GM04504 (cell line): ENCODE results near the gene OR10A3.
"Not testable (repeated sequence)": the region's sequence is repeated elsewhere in the genome, so short reads cannot be mapped to it uniquely, and the experiment has no call there.

Experiments used
- DNase-seq: peaks from one replicate; pipeline ENCODE4 v3.0.0-alpha.2; 2012; ENCODE audit warnings: low read depth

Gene OR10A3, protein sequence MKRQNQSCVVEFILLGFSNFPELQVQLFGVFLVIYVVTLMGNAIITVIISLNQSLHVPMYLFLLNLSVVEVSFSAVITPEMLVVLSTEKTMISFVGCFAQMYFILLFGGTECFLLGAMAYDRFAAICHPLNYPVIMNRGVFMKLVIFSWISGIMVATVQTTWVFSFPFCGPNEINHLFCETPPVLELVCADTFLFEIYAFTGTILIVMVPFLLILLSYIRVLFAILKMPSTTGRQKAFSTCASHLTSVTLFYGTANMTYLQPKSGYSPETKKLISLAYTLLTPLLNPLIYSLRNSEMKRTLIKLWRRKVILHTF

DNA sequence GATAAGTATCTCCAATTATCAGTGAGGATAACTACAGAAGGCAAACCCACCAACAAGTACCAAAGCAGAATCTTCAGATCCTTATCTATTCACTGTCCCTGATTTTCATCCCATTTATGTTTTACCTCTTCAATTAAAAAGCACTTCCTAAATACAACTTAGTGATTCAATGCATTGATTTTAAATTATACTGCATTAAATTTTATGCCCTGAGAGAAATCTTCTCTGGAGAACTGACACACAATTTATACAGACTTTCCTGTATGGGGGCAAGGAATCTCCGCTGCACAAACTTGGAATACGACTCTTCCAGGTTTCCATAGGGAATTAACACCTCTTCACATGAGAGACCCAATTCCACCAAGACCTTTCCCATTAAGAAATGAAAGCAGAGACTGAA, at the start of gene OR10A3:
TSS of gene OR10A3 (minus strand) at position 101 of the 400 bp plus-strand sequence. CDS start 2,188 bp downstream, outside the sequence.
- DNase-seq, result no peak

DNA sequence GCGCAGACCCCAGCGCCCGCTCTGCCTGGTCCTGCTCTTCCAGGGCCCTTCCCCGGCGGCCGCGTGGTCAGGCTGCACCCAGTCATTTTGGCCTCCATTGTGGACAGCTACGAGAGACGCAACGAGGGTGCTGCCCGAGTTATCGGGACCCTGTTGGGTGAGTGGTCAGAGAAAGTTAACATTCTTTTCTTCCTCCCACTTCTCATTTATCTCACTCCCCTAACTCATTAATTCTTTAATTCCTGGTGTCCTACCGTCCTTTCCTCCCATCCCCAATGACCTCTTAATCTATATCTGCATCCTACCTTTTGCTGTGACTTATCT, 46.0 kb upstream of the OR10A3 start:
- DNase-seq, result not testable (repeated sequence)

DNA sequence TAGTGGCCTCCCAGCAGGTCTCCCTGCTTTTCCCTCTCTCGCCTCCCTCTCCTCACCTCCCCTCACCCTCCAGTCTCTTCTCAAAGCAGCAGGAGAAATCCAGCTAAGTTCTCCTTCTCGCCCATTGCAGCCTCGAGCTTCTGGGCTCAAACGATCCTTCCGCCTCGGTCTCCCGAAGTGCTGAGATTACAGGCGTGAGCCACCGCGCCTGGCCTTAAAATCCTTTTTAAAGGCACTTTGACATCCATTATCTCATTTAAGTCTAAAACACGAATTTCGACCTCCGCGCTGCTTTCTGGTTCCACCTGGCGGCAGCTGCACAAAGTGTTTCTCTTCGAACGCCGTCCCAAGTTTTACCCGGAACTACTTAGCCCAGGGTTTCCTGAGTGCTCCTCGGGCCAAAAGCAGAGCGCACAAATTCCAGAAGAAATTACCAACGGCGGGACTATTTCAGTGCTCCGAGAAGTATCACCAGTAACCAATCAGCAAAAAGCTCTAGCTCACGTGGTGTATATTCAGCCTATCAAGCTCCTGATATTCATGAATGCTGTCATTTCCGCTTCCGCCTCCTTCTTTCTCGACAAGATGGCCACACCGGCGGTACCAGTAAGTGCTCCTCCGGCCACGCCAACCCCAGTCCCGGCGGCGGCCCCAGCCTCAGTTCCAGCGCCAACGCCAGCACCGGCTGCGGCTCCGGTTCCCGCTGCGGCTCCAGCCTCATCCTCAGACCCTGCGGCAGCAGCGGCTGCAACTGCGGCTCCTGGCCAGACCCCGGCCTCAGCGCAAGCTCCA, 45.5 kb upstream of the OR10A3 start, which contains the start of gene EIF3F:
TSS of gene EIF3F (plus strand) at position 570 of the 792 bp plus-strand sequence. CDS start at position 586, 16 bp downstream.
- peak; percentile 99 for DNase-seq

DNA sequence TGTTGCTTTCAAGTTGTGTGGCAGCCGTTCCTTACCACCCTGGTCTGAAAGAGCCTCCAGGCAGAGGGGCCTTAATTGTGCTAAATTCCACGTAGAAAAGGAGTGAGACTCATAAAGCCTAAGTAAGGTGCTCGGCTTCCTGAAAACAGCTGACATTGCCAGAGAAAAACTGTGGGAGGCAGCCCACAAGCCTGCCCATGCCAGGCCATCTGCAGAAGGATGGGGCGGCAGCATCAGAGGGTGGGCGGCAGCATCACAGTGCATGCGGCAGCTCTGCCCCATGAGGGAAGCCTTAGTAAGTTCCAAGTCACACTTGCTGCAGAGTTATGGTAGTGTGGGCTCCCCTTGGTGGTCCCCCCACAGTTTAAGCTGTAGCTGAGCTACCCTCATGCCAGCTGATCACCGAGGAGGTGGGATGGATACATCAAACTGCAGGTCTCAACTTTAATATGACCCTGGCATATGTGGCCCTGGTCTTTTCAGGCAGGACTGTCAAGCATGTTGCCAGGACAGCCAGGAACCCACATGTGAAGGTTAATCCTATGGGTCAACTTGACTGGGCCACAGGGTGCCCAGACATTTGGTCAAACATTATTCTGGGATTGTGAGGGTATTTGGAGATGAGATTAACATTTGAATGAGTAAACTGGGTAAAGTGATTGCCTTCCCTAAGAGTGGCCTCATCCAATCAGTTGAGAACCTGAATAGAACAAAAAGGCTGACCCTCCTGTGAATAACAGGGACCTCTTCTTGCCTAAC, 42.5 kb upstream of the OR10A3 start:
- DNase-seq, result no peak

DNA sequence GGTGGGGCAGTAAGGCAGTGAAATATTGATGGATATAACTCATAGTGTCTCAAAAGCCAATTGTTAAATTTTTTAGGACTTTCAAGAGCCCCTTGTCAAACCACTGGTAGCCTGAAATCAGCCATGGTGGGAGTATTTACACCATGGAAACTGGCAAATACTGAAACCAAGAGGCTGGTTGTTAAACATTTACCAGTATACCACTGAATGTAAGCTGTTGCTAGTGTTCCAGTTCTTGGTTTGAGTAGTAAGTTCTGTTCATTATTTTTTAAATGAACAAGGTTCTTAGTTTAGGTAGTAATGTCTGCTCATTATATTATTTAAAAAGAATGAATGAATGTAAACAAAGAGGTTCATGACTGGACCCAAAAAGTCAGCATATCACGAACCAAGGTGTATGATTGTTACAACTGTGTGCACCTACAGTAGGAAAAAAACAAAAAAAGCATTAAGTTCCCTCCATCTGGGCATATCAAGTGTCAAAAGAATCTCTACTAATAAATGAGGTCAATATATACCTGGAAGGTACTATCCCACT, 41.1 kb upstream of the OR10A3 start:
- no peak for DNase-seq

DNA sequence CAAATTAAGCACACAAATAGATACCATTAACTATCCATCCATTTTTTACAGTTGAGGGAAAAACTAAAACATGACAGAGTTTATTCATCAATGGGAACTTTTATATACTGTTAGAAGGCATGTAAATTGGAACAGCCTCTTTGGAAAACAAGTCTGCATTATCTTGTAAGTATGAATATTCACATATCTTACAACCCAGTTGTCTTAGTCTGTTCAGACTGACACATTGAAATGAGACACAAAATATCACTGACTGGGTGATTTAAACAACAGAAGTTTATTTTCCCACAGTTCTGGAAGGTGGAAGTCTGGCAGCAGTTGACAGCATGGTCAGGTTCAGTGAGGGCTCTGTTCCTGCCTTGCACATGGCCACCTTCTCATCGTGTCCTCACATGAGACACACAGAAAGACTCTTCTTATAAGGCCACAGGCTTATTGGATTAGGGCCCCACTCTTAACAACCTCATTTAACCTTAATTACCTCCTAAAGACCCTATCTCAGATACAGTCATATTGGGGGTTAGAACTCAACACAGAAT, 40.2 kb upstream of the OR10A3 start:
- no peak for DNase-seq

DNA sequence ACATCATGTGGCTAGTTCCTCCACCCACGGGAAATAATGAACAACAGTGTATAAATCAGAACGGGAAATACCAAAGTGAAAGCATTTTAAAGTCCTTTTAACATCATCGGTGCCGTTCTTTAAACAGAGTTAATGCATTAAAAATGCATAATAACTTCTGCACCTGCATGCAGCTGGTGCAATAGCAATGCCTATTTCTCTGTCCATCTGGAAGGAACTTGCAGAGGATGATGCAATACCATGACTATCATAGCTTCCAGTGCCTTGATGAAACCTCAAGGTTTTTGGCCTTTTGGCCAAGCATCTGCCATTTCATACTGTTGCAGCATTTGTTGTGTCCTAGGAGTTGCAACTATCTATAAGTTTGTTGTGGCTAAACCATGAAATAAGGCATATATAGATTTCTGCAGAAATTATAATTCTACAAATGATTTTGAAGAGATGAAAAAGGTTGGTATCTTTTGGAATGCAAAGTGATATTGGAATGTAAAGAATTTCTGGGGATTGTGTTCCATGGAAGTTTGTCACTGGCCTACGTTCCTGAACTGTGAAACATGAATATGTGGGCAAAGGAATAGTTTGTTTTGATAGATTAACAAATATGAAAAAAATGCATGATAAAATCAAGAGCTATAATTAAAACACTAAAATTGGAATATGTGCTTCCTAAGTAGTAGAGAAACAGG, 35.9 kb upstream of the OR10A3 start:
- peak; percentile 79 for DNase-seq

DNA sequence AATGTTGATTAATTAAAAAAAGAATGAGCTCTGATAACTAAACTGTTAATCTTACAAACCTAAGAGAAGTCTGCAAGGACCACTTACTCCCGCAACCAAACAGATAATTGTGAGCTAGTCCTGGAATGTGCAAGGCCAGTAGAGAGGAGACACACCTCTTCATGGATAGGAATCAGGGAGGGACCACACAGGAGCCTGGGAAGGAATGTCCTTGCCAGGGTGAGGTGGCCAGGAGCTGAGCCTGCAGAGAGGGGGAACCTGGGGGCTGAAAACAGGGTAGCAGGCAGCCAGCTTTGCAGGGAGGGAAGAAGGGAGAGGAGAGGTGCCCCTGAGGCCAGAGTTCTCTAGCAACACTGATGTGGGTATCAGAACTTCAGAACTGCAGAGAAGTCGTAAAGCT, 33.2 kb upstream of the OR10A3 start:
- no peak for DNase-seq

DNA sequence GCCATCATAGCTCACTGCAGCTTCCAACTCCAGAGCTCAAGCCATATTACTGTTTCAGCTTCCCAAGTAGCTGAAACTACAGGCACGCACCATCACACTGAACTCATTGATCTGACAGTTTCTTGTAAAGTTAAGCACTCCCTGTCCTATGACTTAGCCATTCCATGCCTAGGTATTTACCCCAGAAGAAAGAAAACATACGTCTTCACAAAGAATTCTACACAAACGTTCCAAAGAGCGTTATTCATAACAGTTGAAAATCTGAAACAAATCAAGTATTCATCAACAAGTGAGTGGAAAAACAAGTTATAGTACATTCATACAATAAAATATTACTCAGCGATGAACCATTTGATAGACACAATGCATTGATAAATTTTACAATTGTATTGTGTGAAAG, 31.5 kb upstream of the OR10A3 start:
- no peak for DNase-seq

DNA sequence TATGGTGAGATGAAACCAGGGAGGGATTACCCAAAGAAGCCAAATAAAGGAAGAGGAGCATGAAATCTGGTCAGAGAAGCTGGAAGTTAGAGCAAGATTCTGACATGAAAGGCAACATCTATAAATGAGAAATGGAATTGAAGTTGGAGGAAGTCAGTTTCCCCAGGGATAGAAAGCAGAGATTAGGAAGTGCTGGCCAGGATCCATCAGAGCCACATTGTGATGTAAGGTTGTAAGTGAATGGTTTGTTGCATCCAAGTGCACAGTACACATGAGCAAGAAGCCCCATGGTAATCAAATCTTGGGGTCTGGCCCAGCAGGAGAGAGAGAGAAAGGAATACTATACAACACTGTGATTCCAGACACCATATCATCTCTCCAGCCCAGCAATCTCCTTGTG, 30.3 kb upstream of the OR10A3 start:
- no peak for DNase-seq

DNA sequence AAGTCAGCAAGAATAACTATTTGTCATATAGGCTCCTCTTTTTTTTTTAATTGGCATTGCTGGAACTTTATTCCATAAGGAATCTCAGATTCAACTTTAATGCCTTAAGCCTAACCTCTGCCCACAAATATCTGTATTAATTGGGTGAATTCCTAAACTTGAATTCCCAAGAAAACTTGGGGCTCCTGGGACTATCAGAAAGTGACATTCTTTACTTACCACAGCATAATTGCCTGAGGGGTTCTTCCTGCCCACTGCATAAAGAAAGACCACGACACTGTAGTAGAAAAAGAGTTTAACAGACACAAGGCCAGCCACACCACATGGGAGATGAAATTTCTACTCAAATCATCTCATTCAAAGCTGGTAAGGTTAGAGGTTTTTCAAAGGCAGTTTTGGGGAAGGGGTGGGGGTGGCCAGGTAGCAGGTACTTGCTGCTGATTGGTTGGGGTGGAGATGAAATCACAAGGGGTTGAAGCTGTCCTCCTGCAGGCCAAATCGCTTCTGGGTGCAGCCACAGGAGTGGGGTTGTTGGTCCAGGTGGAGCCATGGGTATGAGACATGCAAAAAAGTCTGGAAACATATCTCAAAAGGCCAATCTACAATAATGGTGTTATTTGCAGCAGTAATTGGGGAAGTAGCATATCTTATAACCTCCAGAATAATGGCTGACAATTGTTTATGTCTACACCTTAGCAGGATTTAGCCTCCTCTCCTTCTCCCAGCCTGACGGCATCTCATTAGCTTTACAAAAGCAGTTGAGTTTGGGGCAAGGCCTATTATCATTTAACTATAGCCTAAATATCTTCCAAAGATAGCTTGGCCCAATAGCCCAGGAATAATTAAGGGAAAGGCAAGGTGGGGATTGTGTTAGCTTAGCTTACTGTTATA, 28.5 kb upstream of the OR10A3 start:
- no peak for DNase-seq

DNA sequence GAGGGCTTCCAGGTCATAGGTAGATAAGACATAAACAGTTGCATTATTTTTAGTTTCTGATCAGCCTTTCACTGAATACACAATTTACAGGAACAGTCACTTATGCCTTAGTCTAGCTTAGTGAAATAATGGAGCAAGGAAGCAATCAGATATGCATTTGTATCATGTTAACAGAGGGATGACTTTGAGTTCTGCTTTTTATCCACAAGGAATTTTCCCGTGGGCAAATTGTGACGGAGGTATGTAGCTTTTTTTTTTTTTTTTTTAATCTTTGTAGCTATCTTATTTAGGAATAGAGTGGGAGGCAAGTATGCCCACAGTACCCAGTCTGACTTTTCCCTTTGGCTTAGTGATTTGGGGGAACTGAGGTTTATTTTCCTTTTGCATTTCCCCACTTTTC, 27.2 kb upstream of the OR10A3 start:
- no peak for DNase-seq

DNA sequence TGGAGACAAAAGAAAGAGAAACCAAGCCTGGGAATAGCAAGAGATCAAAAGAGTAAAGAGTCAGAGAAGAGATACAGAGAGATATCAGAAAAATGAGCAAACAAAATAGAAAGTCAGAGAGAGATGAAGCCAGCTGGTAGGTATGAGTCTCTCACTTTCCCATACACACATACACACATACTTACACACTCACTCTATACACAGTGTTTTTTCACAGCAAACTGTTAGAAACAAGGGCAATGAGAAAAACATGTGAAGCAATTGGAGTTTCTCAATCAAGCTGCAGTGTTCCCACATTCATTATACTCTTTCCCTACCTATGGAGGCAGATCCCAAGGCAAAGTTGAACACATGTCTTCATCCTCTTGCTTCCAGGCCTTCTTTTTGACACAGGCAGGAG, 26.3 kb upstream of the OR10A3 start:
- no peak for DNase-seq

DNA sequence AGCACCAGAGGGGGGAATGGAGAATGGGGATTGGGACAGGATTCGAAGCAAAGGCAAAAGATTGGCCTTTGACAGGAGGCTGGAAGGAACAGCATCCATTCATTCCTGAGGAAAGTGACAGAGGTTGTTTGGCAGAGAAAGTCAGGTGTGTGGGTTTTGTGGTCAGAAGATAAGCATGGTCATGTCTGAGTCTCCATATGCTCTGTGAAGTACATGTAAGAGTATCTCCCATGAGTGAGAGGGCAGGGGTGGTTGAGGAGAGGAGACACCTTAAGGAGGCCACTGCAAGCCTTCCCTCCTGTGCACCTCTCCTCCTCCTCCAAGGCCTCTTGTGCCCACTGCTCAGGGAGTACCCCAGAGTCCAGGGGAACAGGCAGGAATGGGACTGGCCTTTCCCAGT, 25.6 kb upstream of the OR10A3 start:
- DNase-seq, result no peak

DNA sequence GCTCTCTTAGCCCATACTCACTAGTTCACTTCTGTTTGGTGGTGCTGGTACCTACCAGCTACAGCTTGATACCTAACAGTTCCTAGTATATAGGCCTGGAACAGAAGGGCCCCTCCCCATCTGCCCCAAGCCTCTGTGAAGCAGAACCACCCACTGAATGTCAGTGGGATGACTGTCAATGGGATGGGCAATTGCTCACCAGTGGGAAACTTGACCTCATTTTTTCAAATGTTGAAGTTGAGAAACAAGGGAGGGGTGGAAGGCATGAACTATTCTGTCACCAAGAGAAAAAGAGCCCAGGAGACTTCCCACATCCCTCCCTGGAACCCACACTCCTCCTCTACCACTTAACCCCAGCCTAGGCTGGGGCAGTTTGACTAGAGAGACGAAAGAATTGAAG, 23.9 kb upstream of the OR10A3 start, which contains the start of gene NLRP10:
TSS of gene NLRP10 (minus strand) at position 62 of the 400 bp plus-strand sequence. CDS start 1,952 bp downstream, outside the sequence.
- peak; percentile 65 for DNase-seq

DNA sequence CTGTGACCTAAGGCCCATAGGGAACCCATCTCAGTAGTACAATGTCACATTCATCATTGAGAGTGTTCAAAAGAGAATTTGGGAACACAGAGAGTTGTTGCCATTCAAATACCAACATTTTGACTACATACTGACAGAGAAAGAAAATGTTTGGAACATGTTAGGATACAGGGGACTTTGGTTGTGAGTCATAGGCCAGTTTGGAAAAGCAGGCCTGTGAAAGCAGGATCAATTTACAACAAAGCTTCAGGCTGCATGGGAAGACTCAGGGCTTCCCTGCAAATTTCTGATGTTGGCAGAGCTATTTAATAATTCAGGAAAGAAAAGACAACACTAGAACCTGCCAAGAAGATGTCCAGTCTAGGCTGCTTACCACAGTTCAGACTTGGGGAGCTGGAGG, 23.4 kb upstream of the OR10A3 start:
- DNase-seq, result no peak

DNA sequence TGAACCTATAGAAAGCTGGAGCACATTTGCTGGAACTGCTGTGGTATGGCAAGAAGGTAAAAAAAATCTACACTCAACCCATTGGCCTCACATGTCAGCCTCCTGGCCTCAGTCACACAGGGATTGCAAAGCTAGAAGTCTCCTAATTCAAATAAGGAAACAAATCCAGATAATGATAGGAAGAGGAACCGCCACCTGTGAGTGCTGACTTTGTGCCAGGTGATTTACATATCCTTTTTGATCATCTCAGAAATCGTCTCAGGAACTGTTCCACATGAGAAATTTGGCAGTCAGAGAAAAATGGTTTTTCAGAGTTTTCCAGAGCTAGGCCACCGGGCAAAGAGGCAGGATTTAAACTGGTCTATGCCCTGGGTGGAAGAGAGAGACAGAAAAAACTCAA, 22.8 kb upstream of the OR10A3 start:
- DNase-seq, result no peak

DNA sequence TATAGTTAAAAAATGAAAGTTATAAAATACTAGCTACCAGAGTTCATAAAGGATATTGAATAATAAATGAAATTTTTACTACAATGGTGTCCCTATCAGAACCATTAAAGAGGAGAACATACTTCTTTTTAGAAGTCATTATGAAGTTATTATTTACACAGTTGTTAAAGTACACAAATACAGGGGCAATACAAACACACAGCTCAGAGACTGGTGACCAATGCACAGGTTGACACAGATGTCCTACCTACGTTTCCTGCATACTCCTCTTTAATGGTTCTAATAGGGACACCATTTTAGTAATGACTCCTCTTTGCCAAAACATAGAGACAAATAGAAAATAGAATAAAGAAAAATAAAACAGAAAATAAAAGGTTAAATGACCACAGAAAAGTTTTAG, 13.7 kb upstream of the OR10A3 start:
- no peak for DNase-seq

DNA sequence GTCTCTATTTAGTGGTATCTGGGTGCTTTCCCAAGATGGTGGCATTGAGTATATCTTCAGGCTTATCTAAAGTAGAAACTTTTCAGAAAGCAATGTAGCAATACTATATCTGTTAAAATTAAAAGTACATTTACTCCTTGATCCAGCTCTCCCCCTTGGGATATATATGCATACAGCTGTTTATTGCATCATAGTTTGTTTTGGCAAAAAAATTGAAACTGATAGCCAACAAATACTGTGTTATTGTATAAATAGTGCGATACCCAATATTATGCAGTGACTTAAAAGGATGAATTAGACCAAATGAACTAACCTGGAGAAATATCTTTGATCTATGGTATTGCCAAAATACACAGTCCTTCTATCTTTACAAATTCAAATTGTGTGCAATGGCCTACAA, 8.4 kb upstream of the OR10A3 start:
- DNase-seq, result no peak

DNA sequence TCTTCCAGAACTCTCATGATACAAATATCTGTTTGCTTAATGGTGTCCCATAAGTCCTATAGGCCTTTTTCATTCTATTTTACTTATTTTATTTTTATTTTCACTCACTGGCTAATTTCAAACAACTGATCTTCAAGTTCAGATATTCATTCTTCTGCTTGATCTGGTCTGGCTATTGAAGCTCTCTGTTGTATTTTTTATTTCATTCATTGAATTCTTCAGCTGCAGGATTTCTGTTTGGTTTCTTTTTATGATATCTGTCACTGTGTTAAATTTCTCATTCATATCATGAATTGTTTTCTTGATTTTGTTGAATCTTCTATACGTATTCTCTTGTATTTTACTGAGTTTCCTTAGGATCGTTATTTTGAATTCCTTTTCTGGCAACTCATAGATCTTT, 2.6 kb upstream of the OR10A3 start:
- DNase-seq, result no peak

DNA sequence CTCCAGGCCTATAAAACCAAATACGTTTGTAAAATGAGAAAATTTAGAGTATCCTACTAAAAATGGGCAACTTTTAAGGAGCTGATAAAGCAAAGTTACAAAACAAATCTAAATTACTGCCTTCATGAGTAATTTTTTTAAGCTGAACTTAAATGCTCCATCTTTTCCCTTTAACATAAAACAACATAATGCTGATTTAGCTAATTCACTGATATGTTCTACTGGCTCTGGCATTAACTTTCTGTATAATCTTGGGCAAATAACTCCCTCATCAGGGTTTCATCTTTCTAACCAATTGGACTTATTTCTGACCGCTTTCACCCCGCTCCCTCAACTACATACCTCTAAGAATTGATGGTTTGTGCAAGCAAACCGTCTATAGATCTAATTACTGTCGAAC, 362 bp downstream of the OR10A3 start:
- DNase-seq, result no peak
